GM12878 (cell line): ENCODE data around the gene IL16. TPM values are rescaled to one million over a fixed set of nuclear protein-coding genes. Genes with fewer than 3 reads are reported as not detected.

Experiments
- IKZF2 ChIP-seq, 2 experiments: fragments of 450-650 bp; IDR thresholded peaks; 2 replicates each; pipeline ENCODE4 v1.6.1; 2017; ENCODE audit warnings: mild to moderate bottlenecking in 2 of 2, moderate library complexity in 2 of 2
- JUND ChIP-seq: IDR thresholded peaks from 2 replicates; pipeline ENCODE4 v1.6.1; 2012; ENCODE audit warnings: low read depth, mild to moderate bottlenecking, low read length, improper control_type of control experiment, moderate library complexity
- MTA2 ChIP-seq: fragments of 450-650 bp; IDR thresholded peaks from 2 replicates; pipeline ENCODE4 v1.6.1; 2016; ENCODE audit warnings: low read depth, mild to moderate bottlenecking, moderate library complexity
- MTA3 ChIP-seq: IDR thresholded peaks from 2 replicates; pipeline ENCODE4 v1.6.1; 2012; ENCODE audit warnings: low read length, inconsistent platforms, borderline replicate concordance
- NBN ChIP-seq: fragments of 450-650 bp; IDR thresholded peaks from 2 replicates; pipeline ENCODE4 v1.6.1; 2016
- NFIC ChIP-seq: IDR thresholded peaks from 2 replicates; pipeline ENCODE4 v1.6.1; 2012; ENCODE audit warnings: low read depth, mild to moderate bottlenecking, inconsistent platforms, low read length, moderate library complexity
- PBX3 ChIP-seq: IDR thresholded peaks from 2 replicates; pipeline ENCODE4 v1.6.1; 2011; ENCODE audit warnings: mild to moderate bottlenecking, low read depth, low read length, moderate library complexity; ENCODE audit not compliant: insufficient replicate concordance
- RBBP5 ChIP-seq: fragments of 200-600 bp; sonication (generic); conservative IDR thresholded peaks from 2 replicates; pipeline ENCODE4 v1.6.1; 2016
- RELA ChIP-seq: fragments of 450-650 bp; IDR thresholded peaks from 2 replicates; pipeline ENCODE4 v1.8.0; 2014; ENCODE audit warnings: borderline replicate concordance; ENCODE audit not compliant: partially characterized antibody
- SMAD1 ChIP-seq: fragments of 450-650 bp; IDR thresholded peaks from 2 replicates; pipeline ENCODE4 v1.6.1; 2018; ENCODE audit warnings: mild to moderate bottlenecking, low read depth; ENCODE audit not compliant: partially characterized antibody
- SMAD5 ChIP-seq: IDR thresholded peaks from 2 replicates; pipeline ENCODE4 v1.6.1; 2016; ENCODE audit warnings: antibody characterized with exemption, low read depth
- USF2 ChIP-seq: IDR thresholded peaks from 2 replicates; pipeline ENCODE4 v1.6.1; 2011; ENCODE audit warnings: low read depth, low read length, improper control_type of control experiment, borderline replicate concordance
- ZNF687 ChIP-seq: fragments of 450-650 bp; IDR thresholded peaks from 2 replicates; pipeline ENCODE4 v1.6.1; 2017; ENCODE audit warnings: mild to moderate bottlenecking, moderate library complexity
- ZSCAN29 ChIP-seq: fragments of 450-650 bp; IDR thresholded peaks from 2 replicates; pipeline ENCODE4 v1.6.1; 2017; ENCODE audit warnings: mild to moderate bottlenecking, moderate library complexity
- polyA plus RNA-seq, 11 experiments: library from polyadenylated mRNA; depleted of rRNA in 4 of 11; unstranded in 6 of 11; stranded (reverse) in 5 of 11; fragments of >200 nt; fragmentation: Nextera tagmentation in 4 of 11; fragmentation: Illumina TruSeq in 1 of 11; extraction: Ambion mirVana in 4 of 11; extraction: Trizol in 1 of 11; gene quantifications; 1 replicate in 1 of 11; 2 replicates in 10 of 11; pipeline versions ENCODE4 v1.2.1 to v1.2.3, GENCODE V29; 2011 to 2016; ENCODE audit warnings: inconsistent platforms in 2 of 11, missing spikeins in 2 of 11, low read depth in 1 of 11
- total RNA-seq, 4 experiments: library from RNA; depleted of rRNA in 3 of 4; stranded (reverse); fragments of >200 nt in 3 of 4; fragmentation: Illumina TruSeq in 1 of 4; extraction: Trizol in 1 of 4; gene quantifications; 2 replicates each; pipeline versions ENCODE4 v1.2.1 to v1.2.3, GENCODE V29; 2013 to 2021

Gene IL16
- total and polyA plus RNA-seq, 10 of the 15 experiments (the other 5 are each of a cell fraction or from before 2014, with no cell fraction given): 21.7 to 206 (median 44.5) TPM

- no peak for TF ChIP-seq NFIC
- TF ChIP-seq JUND: 0 out of 2 replicates have a peak, but pooled peaks have one; percentile 15
- no peak for TF ChIP-seq ZSCAN29
- peak; percentile 44 for TF ChIP-seq MTA2
- TF ChIP-seq RBBP5: no peak
- peak; percentile 79 for TF ChIP-seq PBX3
- peak; percentile 83 for TF ChIP-seq SMAD1
- peak; percentile 75 to 81 for TF ChIP-seq IKZF2 (IDR thresholded peaks at IDR 0.05)
- no peak for TF ChIP-seq USF2
- no peak for TF ChIP-seq MTA3
- peak; percentile 55 for TF ChIP-seq SMAD5
- peak; percentile 76 for TF ChIP-seq NBN
- TF ChIP-seq ZNF687: peak; percentile 86
- peak; percentile 83 for TF ChIP-seq RELA
Observed at GRCh38 chr15:81292523-81293001, 95.9 kb downstream of the IL16 start (continued).
